ENCODE data around the gene CCNQ.

The CCNQ gene

GRCh38 chrX:153576239-153576870 is 22.6 kb downstream of the CCNQ start:
- no peaks in the 10 kb centered on the region for H3K4me1 ChIP-seq
- no peak overlapping the region for H3K9ac ChIP-seq
- H3K9me3 ChIP-seq (ENCODE audit: control insufficient read depth, low read length), result no peaks in the 10 kb centered on the region
- no peak overlapping the region for H3K4me3 ChIP-seq (ENCODE audit: low read depth, low read length)
- no peak overlapping the region for H3K27ac ChIP-seq
- no peaks in the 10 kb centered on the region for H3K79me2 ChIP-seq
- H3K27me3 ChIP-seq (ENCODE audit: control insufficient read depth, insufficient read depth, low read length), result no peaks in the 10 kb centered on the region
- H3K4me2 ChIP-seq (ENCODE audit: low read length), result no peak overlapping the region
- H3K36me3 ChIP-seq (ENCODE audit: control insufficient read depth, insufficient read depth, low read length), result no peaks in the 10 kb centered on the region
- no peak for TF ChIP-seq CTCF (IDR thresholded peaks at IDR 0.05)
- H2AFZ ChIP-seq, result no peak overlapping the region

- H3K9me3 ChIP-seq (ENCODE audit: control insufficient read depth, low read length), result no peaks in the 10 kb centered on the region
- no peak overlapping the region for H3K4me3 ChIP-seq (ENCODE audit: low read depth, low read length)
- no peak overlapping the region for H3K4me2 ChIP-seq (ENCODE audit: low read length)
- no peaks in the 10 kb centered on the region for H3K79me2 ChIP-seq
- no peak for TF ChIP-seq CTCF (IDR thresholded peaks at IDR 0.05)
- H3K27ac ChIP-seq, result no peak overlapping the region
- no peaks in the 10 kb centered on the region for H3K27me3 ChIP-seq (ENCODE audit: control insufficient read depth, insufficient read depth, low read length)
- no peaks in the 10 kb centered on the region for H3K4me1 ChIP-seq
- no peak overlapping the region for H2AFZ ChIP-seq
- H3K36me3 ChIP-seq (ENCODE audit: control insufficient read depth, insufficient read depth, low read length), result no peaks in the 10 kb centered on the region
- no peak overlapping the region for H3K9ac ChIP-seq
Observed at GRCh38 chrX:153573984-153574383, 25.0 kb downstream of the CCNQ start.

- no peak for TF ChIP-seq CTCF (IDR thresholded peaks at IDR 0.05)
- no peaks in the 10 kb centered on the region for H3K27me3 ChIP-seq (ENCODE audit: control insufficient read depth, insufficient read depth, low read length)
- no peaks in the 10 kb centered on the region for H3K79me2 ChIP-seq
Observed at GRCh38 chrX:153572601-153573000, 26.3 kb downstream of the CCNQ start.

GRCh38 chrX:153571534-153571908 is 27.4 kb downstream of the CCNQ start:
- Histone ChIP-seq H3K27ac (no peak overlapping the region), H3K9me3 (ENCODE audit: control insufficient read depth, low read length) (no peaks in the 10 kb centered on the region), H3K36me3 (ENCODE audit: control insufficient read depth, insufficient read depth, low read length) (no peaks in the 10 kb centered on the region), H3K4me2 (ENCODE audit: low read length) (no peak overlapping the region), H3K4me3 (ENCODE audit: low read depth, low read length) (no peak overlapping the region), H3K27me3 (ENCODE audit: control insufficient read depth, insufficient read depth, low read length) (no peaks in the 10 kb centered on the region), H3K79me2 (no peaks in the 10 kb centered on the region), H3K9ac (no peak overlapping the region), H2AFZ (no peak overlapping the region), H3K4me1 (no peaks in the 10 kb centered on the region)
- no peak for TF ChIP-seq CTCF (IDR thresholded peaks at IDR 0.05)

More at GRCh38 chrX:153572601-153573000, 26.3 kb downstream of the CCNQ start:
- Histone ChIP-seq H3K36me3 (ENCODE audit: control insufficient read depth, insufficient read depth, low read length) (no peaks in the 10 kb centered on the region), H2AFZ (no peak overlapping the region), H3K4me1 (no peaks in the 10 kb centered on the region), H3K9me3 (ENCODE audit: control insufficient read depth, low read length) (no peaks in the 10 kb centered on the region), H3K9ac (no peak overlapping the region), H3K27ac (no peak overlapping the region), H3K4me2 (ENCODE audit: low read length) (no peak overlapping the region), H3K4me3 (ENCODE audit: low read depth, low read length) (no peak overlapping the region)

GRCh38 chrX:153569475-153569874 is 29.5 kb downstream of the CCNQ start:
- no peak overlapping the region for H2AFZ ChIP-seq
- no peaks in the 10 kb centered on the region for H3K27me3 ChIP-seq (ENCODE audit: control insufficient read depth, insufficient read depth, low read length)
- no peaks in the 10 kb centered on the region for H3K79me2 ChIP-seq
- no peak overlapping the region for H3K27ac ChIP-seq
- TF ChIP-seq CTCF (IDR thresholded peaks at IDR 0.05), result no peak
- no peaks in the 10 kb centered on the region for H3K36me3 ChIP-seq (ENCODE audit: control insufficient read depth, insufficient read depth, low read length)
- no peaks in the 10 kb centered on the region for H3K4me1 ChIP-seq
- no peak overlapping the region for H3K4me2 ChIP-seq (ENCODE audit: low read length)
- no peak overlapping the region for H3K4me3 ChIP-seq (ENCODE audit: low read depth, low read length)
- no peak overlapping the region for H3K9ac ChIP-seq
- H3K9me3 ChIP-seq (ENCODE audit: control insufficient read depth, low read length), result no peaks in the 10 kb centered on the region
